HG03045 (cell line): ENCODE results near the gene UBR3.
"Not testable (repeated sequence)": the region's sequence is repeated elsewhere in the genome, so short reads cannot be mapped to it uniquely, and the experiment has no call there.

ENCODE experiments used
- ATAC-seq: cut with Tn5 transposase; IDR thresholded peaks from one replicate; pipeline ENCODE4 v1.9.1; 2021; ENCODE audit warnings: mild to moderate bottlenecking, moderate library complexity; ENCODE audit not compliant: unreplicated experiment

The UBR3 gene

DNA sequence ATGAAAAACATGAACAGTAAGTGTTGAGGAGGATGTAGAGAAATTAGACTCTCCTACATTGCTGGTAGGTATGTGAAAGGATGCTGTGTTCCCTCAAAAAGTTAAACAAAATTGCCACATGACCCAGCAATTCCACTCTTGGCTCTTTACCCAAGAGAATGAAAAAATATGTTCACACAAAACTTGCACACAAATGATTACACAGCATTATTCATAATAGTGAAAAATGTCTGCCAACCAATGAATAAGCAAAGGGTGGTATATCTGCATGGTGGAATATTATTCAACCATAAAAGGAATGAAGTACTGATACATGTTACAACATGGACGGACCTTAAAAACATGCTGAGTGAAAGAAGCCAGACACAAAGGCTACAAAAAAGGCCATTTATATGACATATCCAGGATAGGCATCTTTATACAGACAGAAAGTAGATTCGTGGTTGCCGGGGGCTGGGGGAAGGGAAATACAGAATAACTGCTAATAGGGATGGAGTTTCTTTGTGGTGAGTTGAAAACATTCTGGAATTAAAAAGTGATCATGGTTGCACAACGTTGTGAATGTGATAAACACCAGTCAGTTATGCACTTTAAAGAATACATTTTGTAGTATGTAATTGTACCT, 265.3 kb downstream of the UBR3 start:
- ATAC-seq: no peak

- no peak for ATAC-seq
These were observed 268.1 kb downstream of the UBR3 start for GRCh38 chr2:170095380-170095779.

- ATAC-seq: no peak
These were observed 271.5 kb downstream of the UBR3 start for GRCh38 chr2:170098626-170099312.

DNA sequence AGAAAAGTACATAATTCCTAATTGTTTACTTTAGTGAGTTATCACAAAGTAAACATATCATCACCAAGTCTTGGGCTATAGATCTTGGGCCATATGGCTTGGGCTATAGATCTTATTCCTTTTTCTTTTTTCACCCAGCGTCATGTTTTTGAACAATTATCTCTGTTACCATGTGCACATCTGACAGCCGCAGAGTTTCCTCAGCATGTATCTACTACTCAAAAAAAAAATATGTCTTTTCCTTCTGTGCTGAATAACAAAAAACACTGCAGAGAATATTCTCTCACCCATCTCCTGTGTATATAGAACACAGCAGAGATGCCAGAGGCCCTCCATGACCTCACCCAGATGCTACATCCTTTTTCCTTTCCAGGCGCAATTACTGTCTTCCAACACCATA, 274.5 kb downstream of the UBR3 start:
- ATAC-seq: no peak

DNA sequence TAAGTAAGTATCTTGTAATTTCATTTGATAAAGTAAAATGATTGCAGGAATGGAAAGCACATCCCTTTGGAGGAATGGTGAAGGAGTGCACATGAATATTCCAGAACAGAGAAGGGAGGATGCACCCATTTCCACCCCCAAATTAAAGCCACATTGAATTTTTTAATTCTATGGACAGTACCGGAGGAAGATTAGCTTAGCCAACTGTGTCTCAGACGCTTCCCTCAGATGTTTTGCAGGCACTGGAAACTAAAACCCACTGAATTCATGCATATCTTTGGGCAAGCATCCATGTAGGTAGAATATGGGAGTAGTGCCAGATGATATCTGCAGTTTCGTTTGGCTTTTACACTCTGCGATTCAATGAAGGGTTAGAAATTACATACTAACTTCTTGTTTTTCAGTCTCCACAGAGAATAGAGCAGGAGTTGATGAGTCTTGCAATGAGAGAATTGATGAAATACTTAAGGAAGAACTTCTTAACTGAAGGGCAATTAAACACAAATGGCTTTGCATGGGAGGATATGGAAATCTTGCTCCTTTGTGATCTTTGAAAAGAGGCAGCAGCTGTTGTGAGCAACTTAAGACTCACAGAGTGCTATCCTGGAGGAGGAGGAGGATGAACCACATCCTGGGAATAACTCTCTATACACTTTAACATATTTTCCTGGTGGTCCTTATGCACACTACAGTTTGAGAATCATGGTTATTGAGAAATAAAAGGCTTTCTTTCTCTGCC, 279.0 kb downstream of the UBR3 start:
- no peak for ATAC-seq

DNA sequence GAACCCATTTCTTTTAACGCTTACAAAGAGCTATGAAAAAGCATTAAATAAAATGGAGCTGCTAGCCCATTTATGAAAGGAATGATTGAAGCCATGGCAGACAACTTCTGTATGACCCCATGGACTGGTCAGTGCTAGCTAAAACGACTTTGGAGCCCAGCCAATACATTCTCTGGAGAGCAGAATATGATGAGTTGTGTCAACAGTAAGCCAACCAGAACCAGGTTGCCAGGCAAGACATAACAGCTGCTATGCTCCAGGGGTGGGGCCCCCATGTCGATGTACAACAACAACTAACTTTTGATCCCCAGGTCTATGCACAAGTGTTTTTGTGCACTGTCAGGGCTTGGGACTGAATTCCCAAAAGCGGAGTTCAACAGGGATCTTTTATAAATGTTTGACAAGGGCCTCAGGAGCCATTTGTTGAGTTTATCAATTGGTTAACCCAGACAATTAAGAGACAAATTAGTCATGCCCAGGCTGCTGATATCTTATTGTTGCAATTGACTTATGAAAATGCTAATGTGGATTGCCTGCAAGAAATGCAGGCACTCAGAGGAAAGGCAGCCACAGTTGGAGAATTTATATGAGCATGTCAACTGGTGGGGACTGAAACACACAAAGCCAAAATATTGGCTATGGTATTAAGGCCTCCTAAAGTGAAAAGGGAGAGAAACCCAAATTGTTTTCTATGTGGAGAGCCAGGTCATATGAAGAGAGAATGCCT, 286.1 kb downstream of the UBR3 start:
- ATAC-seq: no peak

DNA sequence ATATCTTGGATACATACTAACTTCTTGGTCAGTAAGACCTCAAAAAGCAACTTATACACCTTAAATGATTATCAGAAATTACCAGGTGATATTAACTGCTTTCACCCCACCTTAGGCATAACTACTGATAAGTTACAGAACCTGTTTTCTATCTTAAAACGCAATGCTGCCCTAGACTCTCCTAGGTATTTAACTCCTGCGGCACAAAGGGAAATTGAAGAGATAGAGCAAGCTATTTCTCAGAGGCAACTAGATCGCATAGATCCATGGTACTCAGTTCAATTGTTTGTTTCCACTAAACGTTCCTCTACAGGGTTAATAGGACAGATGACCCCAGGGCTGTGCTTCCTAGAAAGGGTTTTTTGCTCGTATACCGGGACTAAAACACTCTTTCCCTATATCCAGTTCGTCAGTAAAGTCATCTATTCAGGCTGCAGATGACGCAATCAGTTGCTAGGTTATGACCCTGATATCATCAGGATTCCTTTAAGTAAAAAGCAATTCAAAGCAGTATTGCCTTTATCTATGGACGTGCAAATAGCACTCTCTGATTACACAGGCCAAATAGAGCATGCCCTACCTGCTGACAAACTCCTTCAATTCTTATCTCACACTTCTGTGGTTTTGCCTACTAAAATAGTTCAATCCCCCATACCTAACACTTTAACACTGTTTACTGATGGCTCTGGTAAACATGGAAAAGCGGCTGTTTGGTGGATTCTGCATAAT, 288.4 kb downstream of the UBR3 start:
- no peak for ATAC-seq

DNA sequence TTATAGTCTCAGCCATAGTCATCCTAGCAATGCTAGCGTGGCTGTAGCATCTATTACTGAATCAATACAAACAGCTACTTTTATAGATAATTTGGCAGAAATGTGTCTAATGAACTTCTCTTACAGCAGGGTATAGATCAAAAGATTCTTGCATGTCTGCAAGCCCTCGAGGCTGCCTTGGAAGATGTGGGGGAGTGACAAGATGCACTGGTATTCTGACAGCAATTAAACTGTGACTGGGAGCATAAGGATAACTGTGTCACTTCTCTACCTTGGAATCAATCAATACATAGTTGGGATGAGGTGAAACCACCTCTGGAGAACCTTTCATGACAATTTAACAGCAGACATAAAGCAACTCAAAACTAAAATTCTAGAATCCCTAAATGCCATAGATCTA, 291.4 kb downstream of the UBR3 start:
- ATAC-seq: no peak

DNA sequence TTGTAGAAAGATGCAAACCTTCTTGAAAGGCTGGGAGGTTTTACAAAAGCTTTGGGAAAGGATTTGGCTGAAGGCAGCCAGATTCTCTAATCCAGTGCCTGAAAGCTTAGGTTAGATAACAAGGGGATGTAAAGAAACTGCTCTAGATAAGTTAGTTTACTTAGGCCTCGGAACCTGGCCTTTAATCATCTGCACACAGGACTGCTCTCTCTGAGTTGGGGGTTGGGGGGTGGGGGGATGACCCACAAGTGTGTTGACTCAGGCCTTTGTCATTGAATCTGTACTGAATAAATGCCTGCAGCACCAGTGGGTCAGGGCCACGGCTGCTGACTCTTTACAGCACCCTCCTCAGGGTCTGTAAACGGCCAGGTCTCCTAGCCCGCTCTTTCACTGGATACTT, 292.1 kb downstream of the UBR3 start:
- not testable (repeated sequence) for ATAC-seq

- no peak for ATAC-seq
These were observed 294.4 kb downstream of the UBR3 start for GRCh38 chr2:170121689-170122088.

DNA sequence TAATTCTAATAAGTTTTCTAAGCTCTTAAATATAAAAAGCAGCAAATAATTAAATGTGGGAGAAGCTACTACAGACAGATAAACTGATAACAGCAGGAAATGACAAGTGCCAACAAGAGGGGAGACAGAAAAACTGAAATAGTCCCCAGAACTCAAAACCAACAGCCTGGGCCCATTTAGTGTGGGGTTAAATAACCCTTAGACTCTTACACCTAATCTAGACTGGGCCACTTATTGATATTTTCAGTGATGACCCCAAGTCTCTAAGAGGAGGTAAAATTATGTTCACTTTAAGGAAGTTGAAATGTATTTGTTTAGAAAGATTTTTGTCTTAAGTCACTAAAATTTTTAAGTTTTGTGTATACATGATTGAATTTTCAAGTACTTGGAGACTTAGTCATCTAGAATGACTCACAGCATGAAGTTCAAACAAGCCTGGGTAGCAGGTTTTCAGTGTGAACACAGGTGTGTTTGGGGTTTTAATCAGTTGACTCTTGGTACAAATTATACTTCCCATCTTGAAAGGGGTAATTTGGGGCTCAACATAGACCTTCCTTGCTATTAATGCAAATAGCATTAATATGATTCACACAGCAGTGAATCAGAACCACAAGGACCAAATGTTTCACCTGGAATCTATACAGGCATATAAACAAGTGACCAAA, 295.8 kb downstream of the UBR3 start:
- ATAC-seq: no peak

- ATAC-seq: no peak
These were observed 296.3 kb downstream of the UBR3 start for GRCh38 chr2:170123593-170123992.

GRCh38 chr2:170126138-170126728, 299.0 kb downstream of the UBR3 start:
- ATAC-seq: not testable (repeated sequence)
